Panc1 (cell line): Measurements from ENCODE around the gene CIBAR2. TPM values are rescaled to one million over a fixed set of nuclear protein-coding genes. Genes with fewer than 3 reads are reported as not detected.

Experiments used
- ATAC-seq: fragments of 200-7000 bp; cut with Tn5 transposase; 2 replicates; pipeline ENCODE4 v1.9.1; 2020; ENCODE audit warnings: mild to moderate bottlenecking, moderate library complexity
- BruUV-seq: library from RNA; stranded (reverse); fragments of 400-500 nt; replicated peaks from 2 replicates; lab custom pipeline; 2021; lab: Mats Ljungman, UMichigan
- CTCF ChIA-PET: fragments of 300-600 bp; sonication (Branson Sonifier 250); formaldehyde crosslinking; loops from one replicate; lab custom pipeline; 2022; ENCODE audit warnings: antibody characterized with exemption; lab: Charles Lee
- POLR2A ChIA-PET: fragments of 300-600 bp; sonication (Branson Sonifier 250); formaldehyde crosslinking; loops from one replicate; lab custom pipeline; 2022; ENCODE audit warnings: antibody characterized with exemption; lab: Charles Lee
- DNase-seq: peaks from one replicate; pipeline ENCODE4 v3.0.0-alpha.2; 2010; ENCODE audit warnings: low read depth, low spot score
- H3K27ac ChIP-seq: 2 replicates; pipeline ENCODE4 v1.5.1; 2011; ENCODE audit warnings: mild to moderate bottlenecking, low read length, inconsistent platforms
- H3K27me3 ChIP-seq: fragments of 200-500 bp; sonication (Bioruptor generic); 2 replicates; pipeline ENCODE4 v1.6.0; 2014; ENCODE audit warnings: low read length, inconsistent platforms; ENCODE audit not compliant: control insufficient read depth, insufficient read depth
- H3K36me3 ChIP-seq: fragments of 200-500 bp; sonication (Bioruptor generic); 2 replicates; pipeline ENCODE4 v1.5.1; 2014; ENCODE audit warnings: inconsistent platforms, mild to moderate bottlenecking, low read length, moderate library complexity; ENCODE audit not compliant: control insufficient read depth, insufficient read depth
- H3K4me1 ChIP-seq: 2 replicates; pipeline ENCODE4 v1.5.1; 2011; ENCODE audit warnings: inconsistent platforms, mild to moderate bottlenecking, low read length, moderate library complexity; ENCODE audit not compliant: control insufficient read depth, insufficient read depth
- H3K4me3 ChIP-seq, 2 experiments: 2 replicates each; pipeline ENCODE4 v1.5.1; 2011 to 2012; ENCODE audit warnings: low read depth in 2 of 2, low read length in 2 of 2, mild to moderate bottlenecking in 2 of 2, inconsistent platforms in 1 of 2, moderate library complexity in 1 of 2
- H3K9me3 ChIP-seq: fragments of 200-500 bp; sonication (Bioruptor generic); 2 replicates; pipeline ENCODE4 v1.5.1; 2014; ENCODE audit warnings: low read depth, mild to moderate bottlenecking, inconsistent platforms, low read length, moderate library complexity; ENCODE audit not compliant: control insufficient read depth, insufficient read depth
- POLR2AphosphoS5 ChIP-seq: IDR thresholded peaks from 2 replicates; pipeline ENCODE4 v1.6.1; 2012; ENCODE audit warnings: mild to moderate bottlenecking, low read depth, low read length, moderate library complexity
- SIN3A ChIP-seq: IDR thresholded peaks from 2 replicates; pipeline ENCODE4 v1.6.1; 2012; ENCODE audit warnings: low read depth, mild to moderate bottlenecking, low read length, moderate library complexity, borderline replicate concordance; ENCODE audit not compliant: insufficient read depth
- TCF7L2 ChIP-seq: IDR thresholded peaks from 2 replicates; pipeline ENCODE4 v1.6.1; 2011; ENCODE audit warnings: mild to moderate bottlenecking, low read depth, low read length, inconsistent platforms
- in situ Hi-C: cut with HindIII; loops from 2 replicates; pipeline ENCODE4 v1.10.0; 2016; ENCODE audit warnings: low sequenced_read_pairs, low pct_unique_long_range_greater_than_20kb
- intact Hi-C: fragments of 100-400 bp; cut with micrococcal nuclease; formaldehyde crosslinking; loops from one replicate; pipeline ENCODE4 v1.10.0; 2022; ENCODE audit not compliant: unreplicated experiment
- total RNA-seq: library from RNA; stranded (reverse); gene quantifications from one replicate; pipeline ENCODE4 v1.2.1, GENCODE V29; 2021; ENCODE audit not compliant: unreplicated experiment
- TF ChIP-seq, protein P1 (sequence below), 2 experiments: IDR thresholded peaks; 2 replicates each; pipeline ENCODE4 v1.6.1; 2011 to 2012; ENCODE audit warnings: low read depth in 2 of 2, control low read depth in 1 of 2, low read length in 1 of 2, mild to moderate bottlenecking in 1 of 2, moderate library complexity in 1 of 2; ENCODE audit not compliant: insufficient read depth in 1 of 2
- TF ChIP-seq, protein P2 (sequence below): fragments of 450-650 bp; IDR thresholded peaks from 2 replicates; pipeline ENCODE4 v1.5.1; 2017; ENCODE audit warnings: mild to moderate bottlenecking

CIBAR2 gene
- total RNA-seq, 1 experiment from 2014 or later, result not detected

DNA sequence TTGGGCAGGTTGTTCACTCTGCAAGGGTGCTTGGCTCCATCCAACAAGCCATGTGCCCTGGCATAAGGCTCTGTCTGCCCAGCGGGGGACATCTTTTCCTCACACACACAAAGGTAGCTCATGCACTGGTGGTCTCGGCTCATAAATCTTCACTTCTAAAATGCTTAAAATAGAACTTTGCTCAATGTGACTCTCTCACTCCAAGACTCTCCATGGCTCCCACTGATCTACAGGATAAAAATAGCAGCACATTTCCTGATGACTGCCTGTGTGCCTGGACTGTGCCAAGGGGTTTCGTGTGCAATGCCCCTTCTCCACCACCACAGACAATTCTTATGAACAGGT lies 15.1 kb upstream of the CIBAR2 start:
- no TSS peak for BruUV-seq
- intact Hi-C loops (no loop called here), in situ Hi-C loops (no loop called here)
- ATAC-seq (no peak), DNase-seq (no peak)
- Histone ChIP-seq H3K9me3 (no peaks in the 10 kb centered on the region), H3K36me3 (no peaks in the 10 kb centered on the region), H3K4me3 (no peak overlapping the region), H3K4me1 (peaks cover 15% of the 10 kb centered on the region), H3K27ac (peak overlapping the region; percentile 69; the same call in 1 of the 2 replicates), H3K27me3 (no peaks in the 10 kb centered on the region)
- ChIA-PET POLR2A (no interaction called here), CTCF (no interaction called here)
- no peak for TF ChIP-seq POLR2AphosphoS5

DNA sequence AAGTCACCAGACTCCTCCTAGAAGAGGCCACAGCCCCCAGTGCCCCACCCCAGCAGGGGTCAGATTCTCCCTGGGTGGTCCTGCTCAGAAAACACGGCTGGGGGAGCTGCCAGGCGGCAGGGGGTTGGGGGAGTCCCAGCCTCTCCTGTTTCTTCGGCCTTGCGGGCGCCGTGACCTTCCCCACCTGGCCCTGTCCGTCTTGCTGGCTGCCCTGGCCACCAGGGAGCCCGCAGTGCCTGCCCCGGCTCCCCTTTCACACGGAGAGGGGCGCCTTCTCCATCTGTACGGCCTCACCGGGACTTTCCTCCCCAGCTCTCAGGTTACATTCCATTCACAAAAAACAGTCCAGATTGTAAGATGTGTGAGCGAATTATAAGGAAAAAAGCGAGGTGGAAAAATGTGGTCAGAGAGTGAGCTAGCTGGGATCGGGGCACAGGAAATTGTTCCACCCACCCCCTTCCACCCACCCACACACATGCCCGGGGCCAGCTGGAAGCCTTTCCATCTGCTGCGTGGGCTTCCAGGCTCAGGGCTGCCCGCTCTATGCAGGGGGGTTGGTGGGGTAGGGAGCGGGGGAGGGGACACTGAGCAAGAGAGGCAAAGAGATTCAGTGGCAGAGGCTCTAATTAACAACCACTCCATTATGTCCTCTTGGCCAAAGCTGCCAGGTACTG lies 14.6 kb upstream of the CIBAR2 start:
- TF ChIP-seq POLR2AphosphoS5, result no peak
- TF ChIP-seq, protein P1, sequence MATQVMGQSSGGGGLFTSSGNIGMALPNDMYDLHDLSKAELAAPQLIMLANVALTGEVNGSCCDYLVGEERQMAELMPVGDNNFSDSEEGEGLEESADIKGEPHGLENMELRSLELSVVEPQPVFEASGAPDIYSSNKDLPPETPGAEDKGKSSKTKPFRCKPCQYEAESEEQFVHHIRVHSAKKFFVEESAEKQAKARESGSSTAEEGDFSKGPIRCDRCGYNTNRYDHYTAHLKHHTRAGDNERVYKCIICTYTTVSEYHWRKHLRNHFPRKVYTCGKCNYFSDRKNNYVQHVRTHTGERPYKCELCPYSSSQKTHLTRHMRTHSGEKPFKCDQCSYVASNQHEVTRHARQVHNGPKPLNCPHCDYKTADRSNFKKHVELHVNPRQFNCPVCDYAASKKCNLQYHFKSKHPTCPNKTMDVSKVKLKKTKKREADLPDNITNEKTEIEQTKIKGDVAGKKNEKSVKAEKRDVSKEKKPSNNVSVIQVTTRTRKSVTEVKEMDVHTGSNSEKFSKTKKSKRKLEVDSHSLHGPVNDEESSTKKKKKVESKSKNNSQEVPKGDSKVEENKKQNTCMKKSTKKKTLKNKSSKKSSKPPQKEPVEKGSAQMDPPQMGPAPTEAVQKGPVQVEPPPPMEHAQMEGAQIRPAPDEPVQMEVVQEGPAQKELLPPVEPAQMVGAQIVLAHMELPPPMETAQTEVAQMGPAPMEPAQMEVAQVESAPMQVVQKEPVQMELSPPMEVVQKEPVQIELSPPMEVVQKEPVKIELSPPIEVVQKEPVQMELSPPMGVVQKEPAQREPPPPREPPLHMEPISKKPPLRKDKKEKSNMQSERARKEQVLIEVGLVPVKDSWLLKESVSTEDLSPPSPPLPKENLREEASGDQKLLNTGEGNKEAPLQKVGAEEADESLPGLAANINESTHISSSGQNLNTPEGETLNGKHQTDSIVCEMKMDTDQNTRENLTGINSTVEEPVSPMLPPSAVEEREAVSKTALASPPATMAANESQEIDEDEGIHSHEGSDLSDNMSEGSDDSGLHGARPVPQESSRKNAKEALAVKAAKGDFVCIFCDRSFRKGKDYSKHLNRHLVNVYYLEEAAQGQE (IDR thresholded peaks at IDR 0.05; ENCODE audit: insufficient read depth in 1 of 2, low read depth in 2 of 2, low read length in 1 of 2), result no peak
- TF ChIP-seq SIN3A, result no peak
- TF ChIP-seq TCF7L2, result 0 out of 2 replicates have a peak, but pooled peaks have one; percentile 21
- TF ChIP-seq, protein P2, sequence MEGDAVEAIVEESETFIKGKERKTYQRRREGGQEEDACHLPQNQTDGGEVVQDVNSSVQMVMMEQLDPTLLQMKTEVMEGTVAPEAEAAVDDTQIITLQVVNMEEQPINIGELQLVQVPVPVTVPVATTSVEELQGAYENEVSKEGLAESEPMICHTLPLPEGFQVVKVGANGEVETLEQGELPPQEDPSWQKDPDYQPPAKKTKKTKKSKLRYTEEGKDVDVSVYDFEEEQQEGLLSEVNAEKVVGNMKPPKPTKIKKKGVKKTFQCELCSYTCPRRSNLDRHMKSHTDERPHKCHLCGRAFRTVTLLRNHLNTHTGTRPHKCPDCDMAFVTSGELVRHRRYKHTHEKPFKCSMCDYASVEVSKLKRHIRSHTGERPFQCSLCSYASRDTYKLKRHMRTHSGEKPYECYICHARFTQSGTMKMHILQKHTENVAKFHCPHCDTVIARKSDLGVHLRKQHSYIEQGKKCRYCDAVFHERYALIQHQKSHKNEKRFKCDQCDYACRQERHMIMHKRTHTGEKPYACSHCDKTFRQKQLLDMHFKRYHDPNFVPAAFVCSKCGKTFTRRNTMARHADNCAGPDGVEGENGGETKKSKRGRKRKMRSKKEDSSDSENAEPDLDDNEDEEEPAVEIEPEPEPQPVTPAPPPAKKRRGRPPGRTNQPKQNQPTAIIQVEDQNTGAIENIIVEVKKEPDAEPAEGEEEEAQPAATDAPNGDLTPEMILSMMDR, result no peak
- in situ Hi-C loops (no loop called here), intact Hi-C loops (no loop called here)
- POLR2A ChIA-PET, result interaction anchor here (0.7 kb wide), 1 partner anchor 122 kb away, joined by 4 read pairs; no protein-coding TSS in a partner anchor
- H3K4me3 ChIP-seq, result no peak overlapping the region
- H3K27me3 ChIP-seq, result no peaks in the 10 kb centered on the region
- no peaks in the 10 kb centered on the region for H3K9me3 ChIP-seq
- peak; percentile 37 for ATAC-seq
- CTCF ChIA-PET, result no interaction called here
- no peaks in the 10 kb centered on the region for H3K36me3 ChIP-seq
- no TSS peak for BruUV-seq
- peak overlapping the region; percentile 69 for H3K27ac ChIP-seq
- DNase-seq, result no peak
- peaks cover 15% of the 10 kb centered on the region for H3K4me1 ChIP-seq

DNA sequence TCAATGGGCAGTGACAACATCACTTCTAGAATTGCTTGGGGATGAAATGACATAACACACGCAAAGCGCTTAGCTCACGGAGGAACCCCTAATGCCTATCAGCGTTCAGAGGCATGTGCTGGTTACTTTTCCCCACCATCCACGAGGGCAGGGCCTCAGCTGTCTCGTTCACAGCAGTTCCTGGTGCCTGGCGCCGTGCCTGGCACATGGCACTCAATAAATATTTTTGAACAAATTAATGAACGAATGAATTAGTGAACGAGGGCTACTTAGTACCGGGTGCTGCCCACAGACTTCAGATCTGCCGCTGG lies 14.1 kb upstream of the CIBAR2 start:
- no TSS peak for BruUV-seq
- in situ Hi-C loops, result no loop called here
- no peaks in the 10 kb centered on the region for H3K9me3 ChIP-seq
- no peaks in the 10 kb centered on the region for H3K27me3 ChIP-seq
- no peak overlapping the region for H3K4me3 ChIP-seq
- no peak; the same call in 1 of the 2 replicates for ATAC-seq
- CTCF ChIA-PET, result interaction anchor here (0.6 kb wide), 1 partner anchor 15 kb away, joined by 4 read pairs; no protein-coding TSS in a partner anchor
- DNase-seq, result no peak
- peaks cover 15% of the 10 kb centered on the region for H3K4me1 ChIP-seq
- TF ChIP-seq, protein P1 (IDR thresholded peaks at IDR 0.05; ENCODE audit: insufficient read depth in 1 of 2, low read depth in 2 of 2, low read length in 1 of 2), result no peak
- TF ChIP-seq SIN3A, result no peak
- TF ChIP-seq, protein P2, result no peak
- TF ChIP-seq POLR2AphosphoS5, result no peak
- no peak for TF ChIP-seq TCF7L2
- intact Hi-C loops, result no loop called here
- peak overlapping the region; percentile 69 for H3K27ac ChIP-seq
- no peaks in the 10 kb centered on the region for H3K36me3 ChIP-seq
- POLR2A ChIA-PET, result interaction anchor here (0.7 kb wide), 1 partner anchor 122 kb away, joined by 4 read pairs; no protein-coding TSS in a partner anchor
